HG03520 (cell line): ENCODE measurements around the gene SAFB2.

Source experiments
- ATAC-seq: cut with Tn5 transposase; IDR thresholded peaks from one replicate; pipeline ENCODE4 v1.9.1; 2021; ENCODE audit warnings: mild to moderate bottlenecking, moderate library complexity; ENCODE audit not compliant: unreplicated experiment

Gene SAFB2

DNA sequence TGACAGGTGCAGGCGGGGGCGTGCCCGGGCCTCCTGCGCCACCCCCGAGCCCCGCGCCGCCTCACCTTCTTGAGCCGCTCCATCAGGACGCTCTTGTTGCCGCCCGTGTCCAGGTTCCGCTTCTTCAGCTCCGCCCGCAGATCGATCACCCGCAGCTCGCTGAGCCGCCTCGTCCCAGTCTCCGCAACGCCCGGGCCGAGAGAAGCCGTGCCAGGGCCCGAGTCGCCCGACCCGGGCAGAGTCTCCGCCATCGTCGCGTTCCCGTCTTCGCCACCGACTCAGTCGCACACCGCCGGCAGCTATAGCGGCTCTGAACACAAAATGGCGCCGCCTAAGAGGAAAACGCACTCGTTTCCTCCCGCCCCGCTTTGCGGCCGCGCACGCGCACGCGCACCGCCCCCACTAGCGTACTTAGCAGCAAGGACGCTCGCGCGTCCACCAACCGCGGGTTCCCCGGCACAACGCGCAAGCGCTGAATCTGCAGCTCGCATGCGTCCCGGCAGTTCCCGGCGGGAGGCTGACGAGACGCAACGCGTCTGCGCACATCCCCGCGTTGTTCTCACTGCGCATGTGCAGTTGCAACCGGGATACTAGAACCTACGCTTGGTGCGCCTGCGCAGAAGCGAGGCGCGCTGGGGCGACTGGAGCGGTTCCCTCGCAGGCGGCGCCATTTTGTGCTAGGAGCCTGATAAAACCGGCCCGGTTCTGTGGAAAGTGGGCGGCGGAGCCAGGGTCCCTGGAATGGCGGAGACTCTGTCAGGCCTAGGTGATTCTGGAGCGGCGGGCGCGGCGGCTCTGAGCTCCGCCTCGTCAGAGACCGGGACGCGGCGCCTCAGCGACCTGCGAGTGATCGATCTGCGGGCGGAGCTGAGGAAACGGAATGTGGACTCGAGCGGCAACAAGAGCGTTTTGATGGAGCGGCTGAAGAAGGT, at the start of gene SAFB2, which contains the start of gene SAFB:
Gene SAFB2 (minus strand): TSS at position 312 of the 932 bp plus-strand sequence. CDS start 61 bp downstream, at position 251.
Gene SAFB (plus strand): TSS at position 619 of the 932 bp plus-strand sequence. CDS start 123 bp downstream, at position 742.
- peak; percentile 69 for ATAC-seq

DNA sequence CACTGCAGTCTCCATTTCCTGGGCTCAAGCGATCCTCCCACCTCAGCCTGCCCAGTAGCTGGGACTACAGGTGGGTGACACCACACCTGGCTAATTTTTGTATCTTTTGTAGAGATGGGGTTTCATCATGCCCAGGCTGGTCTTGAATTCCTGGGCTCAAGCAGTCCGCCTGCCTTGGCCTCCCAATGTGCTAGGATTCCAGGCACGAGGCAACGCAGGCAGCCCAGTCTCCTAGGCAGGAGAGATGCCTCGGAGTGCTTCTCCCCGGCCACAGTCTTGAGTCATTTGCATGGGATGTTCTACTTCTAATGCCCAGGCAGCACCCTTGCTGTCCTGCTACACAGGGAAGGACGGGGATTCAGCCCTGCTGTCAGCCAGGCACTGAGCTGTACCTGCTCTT, 49.0 kb upstream of the SAFB2 start:
- ATAC-seq, result no peak

DNA sequence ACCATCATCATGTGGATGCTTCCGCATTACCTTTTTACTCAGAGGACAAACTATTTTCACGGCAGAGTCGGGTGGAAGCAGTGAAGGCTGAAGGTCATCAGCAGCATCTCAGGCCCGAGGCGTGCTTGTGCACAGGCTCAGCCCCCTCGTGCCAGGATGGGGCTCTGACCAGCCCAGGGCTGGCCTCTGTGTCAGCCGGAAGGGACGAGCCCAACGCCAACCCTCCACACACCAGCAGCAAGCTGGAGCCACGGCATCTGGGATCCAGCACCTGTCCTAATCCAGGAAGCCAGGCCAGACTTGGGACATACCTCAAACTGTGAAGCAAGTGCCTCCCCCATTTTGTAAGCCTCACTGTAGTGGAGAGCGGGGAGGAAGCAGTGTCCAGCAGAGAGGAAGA, 46.6 kb upstream of the SAFB2 start:
- ATAC-seq, result no peak

DNA sequence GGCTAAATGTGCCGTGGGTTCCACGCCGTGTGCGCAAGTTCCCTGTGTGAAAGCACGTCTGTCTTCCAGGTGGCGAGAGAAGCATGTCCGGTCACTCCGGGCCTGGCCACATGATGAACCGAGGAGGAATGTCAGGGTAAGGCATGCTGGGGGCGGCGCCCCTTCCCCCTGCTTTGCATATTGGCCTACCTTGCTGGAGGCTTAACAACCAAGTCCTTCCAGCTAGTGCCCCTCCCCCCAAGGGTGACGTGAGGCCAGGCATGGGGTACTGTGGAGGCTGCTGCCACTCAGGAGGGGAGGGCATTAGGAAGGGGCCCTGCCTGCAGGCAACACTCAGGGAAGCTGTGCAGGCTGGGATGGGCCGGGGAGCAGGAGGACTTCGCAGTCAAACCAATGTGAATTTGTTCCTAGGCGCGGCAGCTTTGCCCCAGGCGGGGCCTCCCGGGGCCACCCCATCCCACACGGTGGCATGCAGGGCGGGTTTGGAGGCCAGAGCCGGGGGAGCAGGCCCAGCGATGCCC, 45.2 kb upstream of the SAFB2 start:
- ATAC-seq, result no peak

DNA sequence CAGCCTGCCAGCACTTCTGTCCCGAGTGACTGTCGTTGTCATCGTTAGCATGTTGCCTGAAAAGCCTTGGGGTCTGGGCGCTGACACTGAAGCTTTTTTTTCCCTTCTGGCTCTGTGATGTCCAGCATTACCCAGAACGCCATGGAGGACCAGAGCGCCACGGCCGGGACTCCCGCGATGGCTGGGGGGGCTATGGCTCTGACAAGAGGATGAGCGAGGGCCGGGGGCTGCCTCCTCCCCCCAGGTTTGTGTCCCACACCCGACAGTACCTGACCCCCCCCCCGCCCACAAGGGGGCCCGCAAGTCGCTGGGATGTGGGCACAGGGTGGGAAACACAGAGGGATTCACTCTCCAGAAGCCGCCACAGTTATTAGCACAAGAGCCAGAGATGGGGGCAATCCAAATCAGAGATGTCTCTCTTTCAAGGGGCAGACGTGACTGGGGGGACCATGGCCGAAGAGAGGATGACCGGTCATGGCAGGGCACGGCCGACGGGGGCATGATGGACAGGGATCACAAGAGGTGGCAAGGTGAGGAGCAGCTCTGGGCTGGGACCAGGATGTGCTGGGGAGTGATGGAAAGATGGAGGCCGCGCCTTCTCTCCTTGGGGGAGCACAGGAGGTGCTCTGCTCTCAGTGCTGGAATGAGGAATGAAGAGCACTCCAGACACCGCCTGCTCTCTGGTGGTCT, 44.5 kb upstream of the SAFB2 start:
- no peak for ATAC-seq

DNA sequence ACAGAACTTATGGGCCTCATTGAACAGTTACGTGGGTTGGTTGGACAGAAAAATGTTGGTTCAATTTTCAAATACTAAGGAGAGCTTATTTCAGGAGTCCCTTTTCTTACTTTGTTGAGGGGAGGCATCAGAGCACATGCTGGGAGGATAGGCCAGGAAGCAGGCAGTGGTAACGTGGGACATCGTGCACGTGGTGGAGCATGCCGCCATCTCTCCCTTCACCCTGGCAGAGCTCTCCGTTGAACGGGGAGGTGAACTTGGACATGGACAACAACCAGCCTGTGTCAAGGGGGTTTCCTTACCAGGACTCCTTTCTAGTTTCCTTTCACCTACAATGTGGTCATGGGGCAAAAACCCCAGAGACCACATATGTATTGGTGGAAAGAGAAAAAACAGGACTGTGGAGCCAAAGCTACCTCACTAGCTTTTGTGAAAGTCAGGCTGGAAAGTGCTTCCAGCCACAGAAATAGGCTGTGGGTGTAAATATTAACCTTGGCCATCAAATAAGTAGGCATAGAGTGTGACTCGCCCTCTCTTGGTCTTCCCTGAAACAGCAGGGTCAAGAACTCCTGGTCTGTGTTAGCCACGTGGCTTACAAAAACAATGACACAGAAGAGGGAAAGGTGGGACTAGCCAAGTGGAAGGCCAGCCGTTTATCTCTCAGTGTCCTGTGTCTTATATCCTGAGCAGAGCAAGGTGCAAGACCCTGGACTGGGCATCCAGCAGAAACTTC, 43.4 kb upstream of the SAFB2 start:
- ATAC-seq, result no peak

DNA sequence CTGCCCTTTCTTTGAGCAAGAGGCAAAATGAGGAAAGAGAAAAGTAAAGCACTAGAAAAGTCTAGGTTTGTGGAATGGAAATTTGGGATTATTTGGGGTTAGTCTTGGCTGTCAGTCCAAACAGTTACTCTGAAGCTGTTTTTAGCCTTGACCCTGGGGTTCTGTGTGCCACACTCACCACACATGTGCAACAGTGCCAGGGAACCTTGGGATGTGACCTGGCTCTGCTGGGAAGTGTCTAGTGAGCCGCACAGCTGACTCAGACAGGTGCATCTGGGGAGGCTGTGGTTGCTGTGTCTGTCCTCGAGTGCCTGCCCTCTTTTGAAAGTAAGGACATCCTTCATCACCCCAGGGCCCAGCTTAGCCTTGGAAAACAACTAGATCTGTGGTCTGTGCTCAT, 41.9 kb upstream of the SAFB2 start:
- no peak for ATAC-seq

DNA sequence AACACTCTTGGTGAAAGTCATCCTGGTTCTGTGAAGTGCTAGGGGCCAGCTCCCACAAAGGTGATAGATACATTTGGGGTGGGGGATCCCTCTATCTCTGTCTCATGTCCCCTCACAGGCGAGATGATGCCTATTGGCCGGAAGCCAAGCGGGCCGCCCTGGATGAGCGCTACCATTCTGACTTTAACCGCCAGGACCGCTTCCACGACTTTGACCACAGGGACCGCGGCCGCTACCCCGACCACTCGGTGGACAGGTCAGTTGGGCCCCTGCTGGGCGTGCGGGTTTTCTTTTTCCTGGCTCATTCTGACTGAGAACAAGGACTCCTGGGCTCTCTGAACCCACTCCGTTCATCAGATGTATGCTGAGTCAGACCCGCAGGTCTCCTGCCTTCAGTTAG, 41.3 kb upstream of the SAFB2 start:
- no peak for ATAC-seq

DNA sequence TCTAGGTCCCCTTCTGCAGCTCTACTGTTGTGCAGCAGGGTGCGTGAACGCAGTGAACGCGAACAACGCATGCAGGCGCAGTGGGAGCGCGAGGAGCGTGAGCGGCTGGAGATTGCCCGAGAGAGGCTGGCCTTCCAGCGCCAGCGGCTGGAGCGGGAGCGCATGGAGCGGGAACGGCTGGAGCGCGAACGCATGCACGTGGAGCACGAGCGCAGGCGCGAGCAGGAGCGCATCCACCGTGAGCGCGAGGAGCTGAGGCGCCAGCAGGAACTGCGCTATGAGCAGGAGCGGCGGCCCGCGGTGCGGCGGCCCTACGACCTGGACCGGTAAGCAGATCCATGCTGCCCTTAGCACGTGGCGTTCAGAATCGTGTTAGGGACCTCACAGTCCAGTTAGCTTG, 38.9 kb upstream of the SAFB2 start:
- ATAC-seq, result no peak

DNA sequence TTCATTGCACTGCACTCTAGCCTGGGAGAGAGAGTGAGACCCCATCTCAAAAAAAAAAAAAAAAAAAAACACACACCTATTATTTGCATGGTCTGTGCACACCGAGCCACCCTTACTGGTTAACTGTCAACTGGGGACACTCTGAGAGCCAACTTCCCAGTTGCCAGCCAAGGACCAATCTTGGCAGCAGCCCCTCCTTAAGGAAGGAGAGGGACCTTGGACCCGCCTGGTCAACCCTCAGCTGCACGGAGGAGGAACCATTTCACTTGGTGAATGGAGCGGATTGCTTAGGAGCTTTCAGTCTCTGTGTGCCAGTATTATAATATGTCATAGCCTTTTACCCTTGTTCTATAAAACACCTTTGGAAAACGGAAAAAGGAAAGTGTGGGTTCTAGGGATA, 32.8 kb upstream of the SAFB2 start:
- ATAC-seq, result no peak

DNA sequence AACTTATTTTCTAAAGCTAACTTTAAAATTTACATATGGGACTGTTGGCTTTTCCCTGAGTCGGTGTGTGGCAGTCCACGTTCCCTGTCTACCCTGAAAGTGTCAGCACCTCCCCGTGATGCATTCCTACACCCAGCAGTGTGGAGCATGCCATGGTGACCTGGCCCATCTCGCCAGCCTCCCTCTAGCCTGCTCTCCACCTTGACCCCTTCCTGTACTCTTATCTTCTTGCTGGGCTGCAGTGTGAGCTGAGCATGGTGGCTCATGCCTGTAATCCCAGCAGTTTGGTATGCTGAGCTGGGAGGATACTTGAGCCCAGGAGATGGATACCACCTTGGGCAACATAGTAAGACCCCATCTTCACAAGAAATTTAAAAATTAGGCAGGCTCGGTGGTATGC, 32.4 kb upstream of the SAFB2 start:
- ATAC-seq, result no peak

DNA sequence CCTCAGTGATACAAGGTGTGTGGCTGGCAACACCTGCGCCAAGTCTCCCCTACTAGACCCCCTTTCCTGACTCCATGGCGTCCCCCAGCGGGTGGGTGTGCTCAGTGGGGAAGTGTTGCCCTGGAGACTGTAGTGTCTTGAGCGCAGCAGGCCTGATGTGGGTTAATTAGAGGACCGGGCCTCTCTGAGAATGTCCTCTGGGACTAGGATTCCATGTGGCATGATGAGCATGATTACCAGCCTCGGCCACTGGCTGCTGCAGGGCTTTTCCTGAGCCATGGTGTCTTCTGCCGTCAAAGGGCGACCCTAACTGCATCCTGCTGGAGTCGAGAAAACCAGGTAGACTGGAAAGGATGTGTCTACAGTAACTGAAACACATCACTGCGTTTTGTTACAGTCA, 29.7 kb upstream of the SAFB2 start:
- no peak for ATAC-seq

DNA sequence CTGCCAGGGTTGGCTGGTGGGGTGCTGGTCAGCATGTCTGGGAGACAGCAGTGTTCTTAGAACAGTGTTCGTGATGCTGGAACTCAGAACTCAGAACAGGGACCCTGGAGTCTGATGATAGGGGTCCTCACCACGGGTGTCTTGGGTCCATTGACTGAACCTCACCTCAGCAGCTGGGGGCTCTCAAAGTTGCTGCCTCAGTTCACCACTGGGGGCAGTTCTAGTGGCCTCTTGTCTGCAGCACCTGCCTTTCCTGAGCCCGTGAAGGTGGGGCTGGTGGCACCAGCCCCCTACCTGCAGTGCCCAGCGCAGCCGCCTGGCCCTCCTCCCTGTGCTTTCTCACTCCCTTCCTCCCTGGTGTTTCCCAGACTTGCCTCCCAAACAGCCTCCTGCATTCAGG, 28.8 kb upstream of the SAFB2 start:
- ATAC-seq, result no peak

DNA sequence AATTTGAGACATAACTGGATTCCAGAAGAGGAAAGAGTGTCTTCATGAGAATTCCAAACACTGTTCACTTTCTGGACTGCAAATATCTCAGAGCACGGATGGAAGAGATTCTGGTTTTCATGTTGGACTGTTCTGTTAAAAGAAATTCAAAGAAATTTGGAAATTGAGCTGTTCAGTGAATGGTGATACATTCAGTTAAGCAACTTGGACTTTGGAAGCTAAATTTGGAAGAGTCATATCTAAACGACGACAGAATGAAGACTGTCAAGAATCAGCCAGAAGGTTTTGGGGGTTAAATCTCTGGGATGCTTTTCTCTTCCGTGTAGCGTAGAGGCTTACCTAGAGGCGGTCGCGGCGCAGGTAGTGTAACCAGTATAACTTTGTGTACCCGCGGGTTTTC, 25.9 kb upstream of the SAFB2 start:
- ATAC-seq, result no peak

DNA sequence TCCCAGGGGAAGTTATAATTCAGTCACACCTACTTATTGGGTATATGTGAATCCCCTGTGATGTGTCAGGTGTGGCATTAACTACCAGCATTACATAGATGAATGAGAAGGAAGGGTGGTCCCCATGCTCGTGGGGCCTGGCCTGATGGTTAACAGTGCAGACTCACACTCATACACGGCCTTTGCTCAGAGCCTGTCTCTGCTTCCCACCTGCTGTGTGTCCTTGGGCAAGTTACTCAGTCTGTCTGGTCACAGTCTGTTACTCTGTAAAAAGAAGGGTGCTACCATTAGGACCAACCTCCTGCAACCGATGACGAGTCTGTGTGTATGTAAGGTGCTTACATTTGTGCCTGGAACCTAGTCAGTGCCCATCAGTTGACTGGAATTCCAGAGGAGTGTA, 24.1 kb upstream of the SAFB2 start:
- ATAC-seq, result no peak

DNA sequence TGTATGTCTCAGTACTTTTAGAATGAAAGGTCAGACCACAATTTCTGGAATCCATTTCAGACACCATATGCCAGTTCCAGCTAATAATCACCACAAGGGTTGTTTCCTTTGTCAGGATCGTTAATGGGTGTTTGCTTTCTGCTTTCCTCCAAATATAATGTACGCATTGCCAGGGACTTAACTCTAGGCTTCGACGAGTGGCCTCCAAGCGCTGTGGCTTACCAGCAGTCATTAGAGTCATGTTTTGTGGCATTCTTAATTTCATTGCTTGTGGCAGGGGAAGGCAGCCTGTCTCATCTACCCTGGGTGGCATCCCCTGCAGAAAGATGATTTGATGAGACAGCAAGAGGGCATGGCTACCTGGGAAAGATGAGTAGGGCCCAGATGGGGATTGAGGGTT, 22.8 kb upstream of the SAFB2 start:
- no peak for ATAC-seq

DNA sequence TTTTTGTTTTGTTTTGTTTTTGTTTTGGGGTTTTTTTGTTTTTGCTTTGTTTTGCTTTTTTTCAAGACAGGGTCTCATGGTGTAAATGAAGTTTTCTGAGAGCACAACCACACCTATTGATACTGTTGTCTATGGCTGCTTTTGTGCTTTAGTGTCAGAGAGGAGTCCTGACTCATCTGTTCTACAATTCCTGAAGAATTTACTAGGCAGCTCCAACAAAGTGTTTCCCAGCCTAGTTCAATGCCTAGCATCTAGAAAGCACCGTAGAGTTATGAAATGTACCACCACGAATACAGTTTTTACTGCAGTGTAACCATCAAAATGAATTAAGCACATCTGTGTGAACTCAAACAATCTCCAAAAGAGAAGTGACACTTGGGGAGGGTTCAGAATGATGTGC, 21.5 kb upstream of the SAFB2 start:
- no peak for ATAC-seq

DNA sequence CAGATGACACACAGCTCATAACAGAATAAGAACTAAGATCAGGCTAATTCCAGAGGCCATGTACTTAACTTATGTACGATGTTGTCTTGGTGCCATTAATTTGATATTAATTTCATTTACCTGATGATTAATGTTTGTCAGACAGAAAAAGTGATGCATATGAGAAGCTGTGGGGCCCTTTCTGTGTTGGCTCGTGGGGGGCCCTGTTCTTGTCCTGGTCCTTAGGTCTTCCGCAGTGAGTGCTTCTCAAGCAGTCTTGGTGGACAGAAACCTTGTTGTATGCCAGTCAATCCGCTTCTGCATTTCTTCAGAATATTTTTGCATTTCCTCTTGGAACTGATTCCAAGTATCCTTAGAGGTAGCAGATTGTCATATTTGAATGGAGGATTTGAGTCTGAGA, 20.5 kb upstream of the SAFB2 start:
- no peak for ATAC-seq

DNA sequence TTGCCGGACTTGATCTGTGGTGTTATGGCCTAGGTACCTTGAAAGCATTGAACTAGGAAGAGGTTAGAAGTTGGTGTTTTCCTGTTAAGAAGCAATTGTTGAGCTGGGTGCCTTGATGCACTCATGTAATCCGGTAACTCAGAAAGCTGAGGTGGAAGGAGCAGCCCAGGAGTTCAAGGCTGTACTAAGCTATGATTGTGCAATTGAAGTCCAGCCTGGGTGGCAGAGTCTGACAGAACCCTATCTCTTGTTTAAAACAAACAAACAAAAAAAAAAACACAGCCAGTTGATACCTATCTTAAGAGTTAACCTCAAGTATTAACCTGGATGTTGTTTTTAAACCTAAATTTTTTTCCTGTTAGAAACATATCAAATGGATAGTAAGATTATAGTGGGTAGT, 19.6 kb upstream of the SAFB2 start:
- no peak for ATAC-seq

DNA sequence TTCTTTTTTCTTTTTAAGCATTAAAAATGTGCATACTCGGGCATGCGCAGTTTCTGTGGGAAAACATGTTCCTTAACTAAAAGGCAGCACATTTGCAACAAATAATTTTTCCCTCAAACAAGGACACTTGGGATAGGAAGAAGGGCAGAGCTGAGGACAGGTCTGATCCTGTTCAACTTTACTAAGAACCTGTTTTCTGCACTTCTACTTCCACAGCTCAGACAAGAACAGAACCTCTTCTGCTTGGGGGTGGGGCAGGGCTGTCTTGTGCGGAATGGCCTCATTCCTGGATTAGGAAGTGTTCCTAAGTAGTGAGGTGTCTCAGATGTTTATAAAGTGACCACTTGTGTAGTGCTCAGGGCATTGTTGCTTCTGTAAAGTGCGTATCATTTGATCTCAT, 18.6 kb upstream of the SAFB2 start:
- no peak for ATAC-seq

DNA sequence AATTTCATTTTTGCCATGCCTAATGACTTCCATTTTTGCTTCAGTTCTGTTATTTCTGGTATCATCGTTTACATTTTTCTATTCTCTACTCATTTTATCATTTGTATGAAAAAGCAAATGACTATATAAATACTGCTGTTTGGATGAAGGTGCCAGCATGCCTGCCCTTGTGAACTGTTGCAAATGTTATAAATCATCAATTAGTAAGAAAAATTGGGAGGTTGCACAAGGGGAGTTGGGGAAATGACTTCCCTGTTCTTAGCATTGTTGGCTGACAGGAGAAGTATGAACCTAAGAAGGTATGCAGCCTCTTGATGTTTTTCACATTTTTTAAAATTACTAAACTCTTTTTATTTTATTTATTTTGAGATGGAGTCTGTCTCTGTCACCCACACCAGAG, 15.4 kb upstream of the SAFB2 start:
- no peak for ATAC-seq
